Mesothelial cell of epicardium (in vitro differentiated cells): ENCODE measurements around the gene ADGRF5. TPM values are rescaled to one million over a fixed set of nuclear protein-coding genes. Genes with fewer than 3 reads are reported as not detected.

ENCODE experiments used
- DNase-seq, 2 experiments: peaks; one replicate each; pipeline ENCODE4 v3.0.0; 2021; ENCODE audit warnings: low spot score in 2 of 2; ENCODE audit not compliant: unreplicated experiment in 2 of 2
- H3K27ac Mint-ChIP-seq: 2 replicates; pipeline ENCODE4 v1.8.0; 2021; ENCODE audit warnings: mixed read lengths
- H3K27me3 Mint-ChIP-seq: 2 replicates; pipeline ENCODE4 v1.8.0; 2021; ENCODE audit warnings: low read depth, mixed read lengths
- H3K36me3 Mint-ChIP-seq: 2 replicates; pipeline ENCODE4 v1.8.0; 2021; ENCODE audit warnings: mixed read lengths
- H3K4me1 Mint-ChIP-seq: 2 replicates; pipeline ENCODE4 v1.8.0; 2021; ENCODE audit warnings: mixed read lengths
- H3K4me3 Mint-ChIP-seq: 2 replicates; pipeline ENCODE4 v1.8.0; 2021; ENCODE audit warnings: mild to moderate bottlenecking, moderate library complexity, mixed read lengths
- H3K9me3 Mint-ChIP-seq: 2 replicates; pipeline ENCODE4 v1.8.0; 2021; ENCODE audit warnings: mixed read lengths
- total RNA-seq: library from RNA; stranded (reverse); gene quantifications from 3 replicates; pipeline ENCODE4 v1.2.1, GENCODE V29; 2021
- TF ChIP-seq, protein P1 (sequence below): fragments of 200-600 bp; sonication (generic); IDR thresholded peaks from one replicate; pipeline ENCODE4 v1.5.0; 2021; ENCODE audit warnings: antibody characterized with exemption; ENCODE audit not compliant: unreplicated experiment

The ADGRF5 gene
- total RNA-seq, 1 donor from 2014 or later = 0.16 TPM

DNA sequence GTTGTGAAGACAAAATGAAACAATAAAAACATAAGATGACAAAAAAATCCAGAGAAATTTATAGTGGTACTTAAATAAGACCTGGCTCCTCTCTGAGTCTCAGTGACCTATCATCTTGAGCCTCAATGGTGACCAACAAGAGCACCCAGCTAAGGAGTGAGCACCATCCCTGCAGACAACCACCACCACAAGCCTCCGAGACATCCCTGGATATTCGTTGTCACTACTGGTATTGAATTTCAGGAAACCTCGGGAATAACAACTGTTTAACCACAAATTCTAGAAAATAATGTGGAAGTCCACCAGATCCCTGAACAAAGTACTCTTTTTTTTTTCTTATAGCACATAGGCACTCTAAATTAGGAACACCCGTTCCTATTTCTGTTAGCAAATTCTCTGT is 32.2 kb upstream of the ADGRF5 start:
- Mint-ChIP-seq H3K27ac (no peak overlapping the region), H3K9me3 (no peaks in the 10 kb centered on the region)
- TF ChIP-seq, protein P1, sequence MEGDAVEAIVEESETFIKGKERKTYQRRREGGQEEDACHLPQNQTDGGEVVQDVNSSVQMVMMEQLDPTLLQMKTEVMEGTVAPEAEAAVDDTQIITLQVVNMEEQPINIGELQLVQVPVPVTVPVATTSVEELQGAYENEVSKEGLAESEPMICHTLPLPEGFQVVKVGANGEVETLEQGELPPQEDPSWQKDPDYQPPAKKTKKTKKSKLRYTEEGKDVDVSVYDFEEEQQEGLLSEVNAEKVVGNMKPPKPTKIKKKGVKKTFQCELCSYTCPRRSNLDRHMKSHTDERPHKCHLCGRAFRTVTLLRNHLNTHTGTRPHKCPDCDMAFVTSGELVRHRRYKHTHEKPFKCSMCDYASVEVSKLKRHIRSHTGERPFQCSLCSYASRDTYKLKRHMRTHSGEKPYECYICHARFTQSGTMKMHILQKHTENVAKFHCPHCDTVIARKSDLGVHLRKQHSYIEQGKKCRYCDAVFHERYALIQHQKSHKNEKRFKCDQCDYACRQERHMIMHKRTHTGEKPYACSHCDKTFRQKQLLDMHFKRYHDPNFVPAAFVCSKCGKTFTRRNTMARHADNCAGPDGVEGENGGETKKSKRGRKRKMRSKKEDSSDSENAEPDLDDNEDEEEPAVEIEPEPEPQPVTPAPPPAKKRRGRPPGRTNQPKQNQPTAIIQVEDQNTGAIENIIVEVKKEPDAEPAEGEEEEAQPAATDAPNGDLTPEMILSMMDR = no peak

DNA sequence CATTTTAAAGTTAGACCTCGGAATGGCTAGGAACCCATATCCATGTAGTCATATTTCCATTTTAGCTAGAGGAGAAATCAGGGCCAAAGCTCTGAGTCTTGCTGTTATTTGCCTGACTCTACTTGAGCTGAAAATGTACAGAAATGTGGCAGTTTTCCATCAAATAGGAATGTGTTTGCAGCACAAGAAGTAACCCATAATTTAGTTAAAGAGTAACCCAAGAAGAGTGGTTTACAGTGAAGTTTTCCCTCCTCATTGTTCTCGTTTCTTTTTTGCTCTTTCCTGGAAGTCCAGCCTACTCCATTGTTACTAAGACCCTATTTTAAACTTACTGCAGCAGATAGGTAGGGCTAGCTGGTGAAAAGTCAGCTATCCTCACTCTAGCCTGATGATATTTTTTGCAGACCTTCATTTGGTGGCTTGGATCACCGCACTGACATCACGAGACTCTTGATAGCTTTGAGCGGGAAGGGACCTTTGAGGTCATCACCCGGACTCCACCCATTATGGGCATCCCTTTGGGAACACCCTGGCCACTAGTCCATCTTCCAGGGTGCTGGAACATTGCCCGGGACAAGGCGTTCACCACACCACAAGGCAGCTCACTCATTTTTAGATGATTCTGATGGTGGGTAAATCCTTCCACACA is 28.0 kb upstream of the ADGRF5 start:
- no peaks in the 10 kb centered on the region for H3K9me3 Mint-ChIP-seq
- no peak for DNase-seq
- H3K36me3 Mint-ChIP-seq = no peaks in the 10 kb centered on the region
- H3K27me3 Mint-ChIP-seq = no peaks in the 10 kb centered on the region
- H3K4me1 Mint-ChIP-seq = peaks cover 11% of the 10 kb centered on the region
- H3K4me3 Mint-ChIP-seq = no peak overlapping the region
- no peak overlapping the region for H3K27ac Mint-ChIP-seq
- TF ChIP-seq, protein P1 = no peak

More for the DNA sequence above, 32.2 kb upstream of the ADGRF5 start:
- Mint-ChIP-seq H3K4me1 (peaks cover 27% of the 10 kb centered on the region), H3K4me3 (no peak overlapping the region), H3K36me3 (no peaks in the 10 kb centered on the region), H3K27me3 (no peaks in the 10 kb centered on the region)
- DNase-seq = no peak

DNA sequence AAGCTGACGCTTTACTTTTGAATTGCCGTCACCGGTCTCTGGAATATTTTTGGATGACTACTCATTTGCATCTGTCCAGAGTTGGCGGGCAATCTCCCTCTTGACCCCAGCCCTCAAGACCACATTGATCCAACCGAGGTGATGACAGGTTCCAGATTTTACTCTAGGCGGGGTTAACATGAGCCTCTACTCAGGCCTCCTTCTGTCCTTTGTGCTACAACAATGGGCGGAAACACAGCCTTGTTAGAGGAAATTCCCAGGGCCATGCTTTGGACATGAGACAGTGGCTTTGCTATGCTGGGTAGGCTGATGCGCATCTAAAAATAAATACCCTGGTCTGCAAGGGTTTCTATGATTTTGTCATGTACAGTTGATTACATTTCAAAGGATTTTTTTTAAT is 27.0 kb upstream of the ADGRF5 start:
- no peak overlapping the region for H3K4me3 Mint-ChIP-seq
- DNase-seq = no peak
- H3K9me3 Mint-ChIP-seq = no peaks in the 10 kb centered on the region
- TF ChIP-seq, protein P1 = no peak
- no peaks in the 10 kb centered on the region for H3K27me3 Mint-ChIP-seq
- no peaks in the 10 kb centered on the region for H3K36me3 Mint-ChIP-seq
- H3K4me1 Mint-ChIP-seq = peaks cover 5% of the 10 kb centered on the region
- no peak overlapping the region for H3K27ac Mint-ChIP-seq

DNA sequence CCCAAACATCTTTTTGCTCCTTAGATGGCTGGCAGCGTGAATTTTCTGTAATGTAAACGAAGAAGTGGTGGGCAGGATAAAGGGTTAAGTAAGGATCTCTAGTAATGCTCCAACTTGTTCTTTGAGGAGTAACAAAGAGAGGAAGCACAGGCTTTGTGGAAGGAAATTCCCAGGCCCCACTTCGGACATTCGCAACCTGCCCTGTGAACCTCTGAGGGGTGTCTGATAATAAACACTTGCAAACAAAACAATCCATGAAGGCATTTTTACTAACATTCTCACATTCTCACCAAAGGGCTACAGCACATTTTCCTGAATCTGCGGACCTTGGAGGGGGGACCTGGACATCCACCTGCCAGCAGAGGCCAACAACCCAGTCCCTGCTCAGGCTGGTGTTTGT is 25.8 kb upstream of the ADGRF5 start:
- H3K36me3 Mint-ChIP-seq = no peaks in the 10 kb centered on the region
- no peak overlapping the region for H3K4me3 Mint-ChIP-seq
- TF ChIP-seq, protein P1 = no peak

DNA sequence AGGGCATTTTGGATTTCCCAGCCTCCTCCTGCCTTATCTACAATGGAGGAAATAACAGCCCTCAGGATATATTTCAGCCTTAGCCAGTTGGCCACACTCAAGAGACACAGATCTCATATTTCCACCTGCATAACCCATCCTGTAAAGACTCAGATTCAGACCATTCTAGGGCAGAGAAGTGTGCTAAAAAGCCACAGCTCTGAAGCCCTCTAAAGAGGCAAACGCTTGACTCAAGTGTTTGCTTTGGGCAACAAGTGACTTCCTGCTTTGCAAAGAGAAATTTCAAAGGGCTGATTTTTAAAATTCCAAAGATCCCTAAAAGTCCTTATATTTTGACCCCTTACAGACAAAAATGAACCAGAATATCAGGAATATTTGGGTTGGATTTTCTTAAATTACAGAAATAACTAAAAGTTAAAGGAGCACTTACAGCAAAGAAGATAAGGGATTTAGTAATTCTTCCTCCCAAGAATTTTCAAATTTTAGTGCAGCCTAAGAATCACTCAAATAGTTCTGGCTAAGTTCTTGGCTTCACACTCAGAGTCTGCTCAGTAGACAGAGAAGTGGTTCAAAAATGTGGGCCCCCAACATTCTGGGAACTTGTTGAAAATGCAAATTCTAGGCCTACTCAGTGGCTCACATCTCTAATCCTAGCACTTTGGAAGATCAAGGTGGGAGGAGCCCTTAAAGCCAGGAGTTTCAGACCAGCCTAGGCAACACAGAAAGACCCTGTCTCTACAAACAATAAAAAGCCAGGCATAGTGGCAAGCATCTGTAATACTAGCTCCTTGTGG is 18.9 kb upstream of the ADGRF5 start:
- no peaks in the 10 kb centered on the region for H3K9me3 Mint-ChIP-seq
- H3K36me3 Mint-ChIP-seq = no peaks in the 10 kb centered on the region
- H3K27ac Mint-ChIP-seq = no peak overlapping the region

More for the DNA sequence above, 25.8 kb upstream of the ADGRF5 start:
- peaks cover 4% of the 10 kb centered on the region for H3K4me1 Mint-ChIP-seq
- no peak for DNase-seq
- no peak overlapping the region for H3K27ac Mint-ChIP-seq
- no peaks in the 10 kb centered on the region for H3K9me3 Mint-ChIP-seq
- no peaks in the 10 kb centered on the region for H3K27me3 Mint-ChIP-seq

More for the DNA sequence above, 18.9 kb upstream of the ADGRF5 start:
- peaks cover 5% of the 10 kb centered on the region for H3K4me1 Mint-ChIP-seq
- no peak overlapping the region for H3K4me3 Mint-ChIP-seq
- no peaks in the 10 kb centered on the region for H3K27me3 Mint-ChIP-seq
- TF ChIP-seq, protein P1 = no peak
- no peak for DNase-seq
